Measurements from ENCODE around the gene CDHR5. TPM values are rescaled to one million over a fixed set of nuclear protein-coding genes. Genes with fewer than 3 reads are reported as not detected.

CDHR5 gene
- total and polyA plus RNA-seq, 9 of the 15 experiments (the other 6 are each of a cell fraction or from before 2014, with no cell fraction given) = 0.16 TPM; not detected in 8

- TF ChIP-seq ARID4B (CRISPR knock-in tag; IDR thresholded peaks at IDR 0.05) (peak; percentile 65; the same call in 1 of the 2 replicates), NELFE (IDR thresholded peaks at IDR 0.05; ENCODE audit: insufficient read depth, insufficient read length) (no peak), ZMIZ1 (IDR thresholded peaks at IDR 0.05; ENCODE audit: low read depth in 2 of 2, low read length in 2 of 2) (no peak), ZNF184 (CRISPR knock-in tag; IDR thresholded peaks at IDR 0.05) (no peak), LEF1 (IDR thresholded peaks at IDR 0.05) (no peak), ZNF77 (CRISPR knock-in tag; IDR thresholded peaks at IDR 0.05) (no peak), OTX1 (CRISPR knock-in tag; IDR thresholded peaks at IDR 0.05) (no peak), MNT (conservative IDR thresholded peaks at IDR 0.05) (no peak; a peak in 1 of 4 replicates), DPF2 (IDR thresholded peaks at IDR 0.05) (peak; percentile 61; the same call in 1 of the 2 replicates), CHD2 (IDR thresholded peaks at IDR 0.05; ENCODE audit: low read depth, low read length) (no peak), FIP1L1 (IDR thresholded peaks at IDR 0.05; ENCODE audit: low read depth, low read length, poor library complexity, severe bottlenecking) (no peak), FOXA1 (IDR thresholded peaks at IDR 0.05; ENCODE audit: borderline replicate concordance) (no peak), ESRRA (IDR thresholded peaks at IDR 0.05; ENCODE audit: borderline replicate concordance, low read depth) (no peak), ZNF57 (CRISPR knock-in tag; IDR thresholded peaks at IDR 0.05) (no peak), ZNF140 (CRISPR knock-in tag; IDR thresholded peaks at IDR 0.05) (no peak)
Measured at GRCh38 chr11:587978-588380, 36.8 kb downstream of the CDHR5 start (continued).
